C4-2B (cell line): ENCODE results near the gene CSMD2.

ENCODE experiments used
- ZFX ChIP-seq: fragments of 450-650 bp; IDR thresholded peaks from 2 replicates; pipeline ENCODE4 v1.6.1; 2017
- TF ChIP-seq, protein P1 (sequence below): fragments of 450-650 bp; conservative IDR thresholded peaks from 2 replicates; pipeline ENCODE4 v1.5.1; 2017; ENCODE audit warnings: mild to moderate bottlenecking

DNA sequence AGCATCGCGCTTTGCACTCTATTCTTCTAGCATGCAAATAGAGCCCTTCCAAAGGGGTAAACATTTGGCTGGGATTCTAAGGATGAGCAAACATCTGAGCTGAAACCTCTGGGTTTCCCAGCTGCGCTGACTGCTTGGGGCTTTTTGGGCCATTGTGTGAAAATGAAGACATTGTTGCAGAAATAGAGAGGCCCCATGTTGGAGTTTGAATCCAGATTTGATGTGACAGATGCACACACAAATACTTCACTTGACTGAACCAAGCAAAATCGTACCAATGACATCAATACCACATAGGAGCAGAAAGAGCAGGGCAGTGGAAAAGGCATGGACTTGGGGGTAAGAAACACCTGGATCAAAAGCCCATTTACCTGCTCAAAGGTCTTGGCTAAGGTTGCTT, 445.7 kb downstream of the CSMD2 start:
- TF ChIP-seq, protein P1, sequence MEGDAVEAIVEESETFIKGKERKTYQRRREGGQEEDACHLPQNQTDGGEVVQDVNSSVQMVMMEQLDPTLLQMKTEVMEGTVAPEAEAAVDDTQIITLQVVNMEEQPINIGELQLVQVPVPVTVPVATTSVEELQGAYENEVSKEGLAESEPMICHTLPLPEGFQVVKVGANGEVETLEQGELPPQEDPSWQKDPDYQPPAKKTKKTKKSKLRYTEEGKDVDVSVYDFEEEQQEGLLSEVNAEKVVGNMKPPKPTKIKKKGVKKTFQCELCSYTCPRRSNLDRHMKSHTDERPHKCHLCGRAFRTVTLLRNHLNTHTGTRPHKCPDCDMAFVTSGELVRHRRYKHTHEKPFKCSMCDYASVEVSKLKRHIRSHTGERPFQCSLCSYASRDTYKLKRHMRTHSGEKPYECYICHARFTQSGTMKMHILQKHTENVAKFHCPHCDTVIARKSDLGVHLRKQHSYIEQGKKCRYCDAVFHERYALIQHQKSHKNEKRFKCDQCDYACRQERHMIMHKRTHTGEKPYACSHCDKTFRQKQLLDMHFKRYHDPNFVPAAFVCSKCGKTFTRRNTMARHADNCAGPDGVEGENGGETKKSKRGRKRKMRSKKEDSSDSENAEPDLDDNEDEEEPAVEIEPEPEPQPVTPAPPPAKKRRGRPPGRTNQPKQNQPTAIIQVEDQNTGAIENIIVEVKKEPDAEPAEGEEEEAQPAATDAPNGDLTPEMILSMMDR, result no peak
- TF ChIP-seq ZFX, result no peak
